8988T (cell line): ENCODE results near the gene GRHL3.
"Not testable (repeated sequence)": the region's sequence is repeated elsewhere in the genome, so short reads cannot be mapped to it uniquely, and the experiment has no call there.

Source experiments
- DNase-seq: peaks from one replicate; pipeline ENCODE4 v3.0.0; 2011

Gene GRHL3

GRCh38 chr1:24319312-24319863 is at the start of gene GRHL3:
TSS of gene GRHL3 (plus strand) at chr1:24319357. CDS start at chr1:24319552, 195 bp downstream.
- DNase-seq, result no peak

DNA sequence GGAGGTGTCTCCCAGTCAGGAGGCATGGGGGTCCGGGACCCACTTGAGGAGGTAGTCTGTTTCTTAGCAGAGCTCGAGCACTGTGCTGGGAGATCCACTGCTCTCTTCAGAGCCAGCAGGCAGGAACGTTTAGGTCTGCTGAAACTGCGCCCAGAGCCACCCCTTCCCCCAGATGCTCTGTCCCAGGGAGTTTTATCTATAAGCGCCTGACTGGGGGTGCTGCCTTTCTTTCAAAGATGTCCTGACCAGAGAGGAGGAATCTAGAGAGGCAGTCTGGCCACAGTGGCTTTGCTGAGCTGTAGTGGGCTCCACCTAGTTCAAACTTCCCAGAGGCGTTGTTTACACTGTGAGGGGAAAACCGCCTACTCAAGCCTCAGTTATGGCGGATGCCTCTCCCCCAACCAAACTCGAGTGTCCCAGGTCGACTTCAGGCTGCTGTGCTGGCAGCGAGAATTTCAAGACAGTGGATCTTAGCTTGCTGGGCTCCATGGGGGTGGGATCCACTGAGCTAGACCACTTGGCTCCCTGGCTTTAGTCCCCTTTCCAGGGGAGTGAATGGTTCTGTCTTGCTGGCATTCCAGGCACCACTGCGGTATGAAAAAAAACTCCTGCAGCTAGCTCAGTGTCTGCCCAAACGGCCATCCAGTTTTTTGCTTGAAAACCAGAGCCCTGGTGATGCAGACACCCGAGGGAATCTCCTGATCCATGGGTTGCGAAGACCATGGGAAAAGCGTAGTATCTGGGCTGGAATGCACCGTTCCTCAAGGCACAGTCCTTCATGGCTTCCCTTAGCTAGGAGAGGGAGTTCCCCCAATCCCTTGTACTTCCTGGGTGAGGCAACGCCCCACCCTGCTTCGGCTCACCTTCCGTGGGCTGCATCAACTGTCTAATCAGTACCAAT is 44.7 kb upstream of the GRHL3 start:
- DNase-seq, result not testable (repeated sequence)

GRCh38 chr1:24275104-24275410 is 44.1 kb upstream of the GRHL3 start:
- no peak for DNase-seq

GRCh38 chr1:24275510-24275909 is 43.6 kb upstream of the GRHL3 start:
- no peak for DNase-seq

DNA sequence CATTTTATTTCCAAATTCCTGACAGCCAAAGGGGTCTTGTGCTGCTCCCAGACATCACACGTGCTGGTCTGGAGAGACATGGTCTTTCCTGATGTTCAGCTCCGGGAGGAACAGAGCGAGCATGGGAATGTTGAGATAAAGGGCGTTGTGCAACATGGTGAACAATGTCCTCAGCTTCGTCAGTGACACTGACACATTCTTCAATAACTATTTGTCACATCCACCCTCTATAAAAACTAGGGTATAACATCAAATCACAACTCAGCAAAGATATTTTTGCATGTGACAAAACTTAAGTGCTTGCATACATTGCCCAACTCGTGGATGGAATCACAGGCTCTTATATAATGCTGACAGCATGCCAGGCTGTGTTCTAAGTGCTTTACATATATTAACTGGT is 42.4 kb upstream of the GRHL3 start:
- no peak for DNase-seq

- no peak for DNase-seq
Observed at GRCh38 chr1:24277420-24278169, 41.6 kb upstream of the GRHL3 start.

DNA sequence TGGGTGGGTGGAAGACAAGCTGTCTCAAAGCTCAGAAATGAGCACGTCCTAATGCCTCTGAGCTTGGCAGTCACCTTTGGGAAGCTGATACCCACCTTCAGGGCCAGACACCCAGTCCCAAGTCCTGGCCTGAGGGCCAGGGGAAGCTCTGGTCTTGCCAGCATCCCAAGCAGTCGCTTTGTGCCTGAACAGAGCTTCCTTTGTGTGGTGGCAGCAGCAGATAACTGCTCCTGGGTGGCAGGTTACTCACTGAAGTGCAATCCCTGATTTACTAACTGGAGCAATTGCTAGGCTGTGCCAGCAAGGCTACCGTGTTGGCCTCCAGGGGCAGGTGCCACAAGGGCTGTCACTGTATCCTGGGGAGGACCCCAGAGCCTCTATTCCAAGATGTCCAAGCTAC is 40.4 kb upstream of the GRHL3 start:
- no peak for DNase-seq

GRCh38 chr1:24279590-24280232 is 39.4 kb upstream of the GRHL3 start:
- DNase-seq, result no peak

DNA sequence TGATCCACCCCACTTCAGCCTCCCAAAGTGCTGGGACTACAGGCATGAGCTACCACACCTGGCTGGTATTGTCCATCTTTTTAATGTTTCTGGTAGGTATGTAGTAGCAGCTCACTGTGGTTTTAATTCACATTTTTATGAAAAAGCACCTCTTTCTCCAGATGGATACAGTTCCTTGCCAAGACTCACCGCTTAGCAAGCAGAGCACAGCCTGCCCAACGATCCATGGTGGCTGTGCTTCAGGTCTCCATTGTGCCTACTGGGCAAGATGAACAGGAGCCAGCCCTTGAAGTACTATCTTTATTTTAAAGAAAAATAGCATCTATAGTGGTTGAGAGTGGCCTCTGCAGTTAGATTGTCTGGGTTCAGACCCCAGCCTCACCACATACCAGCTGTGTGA is 37.6 kb upstream of the GRHL3 start:
- DNase-seq, result no peak

DNA sequence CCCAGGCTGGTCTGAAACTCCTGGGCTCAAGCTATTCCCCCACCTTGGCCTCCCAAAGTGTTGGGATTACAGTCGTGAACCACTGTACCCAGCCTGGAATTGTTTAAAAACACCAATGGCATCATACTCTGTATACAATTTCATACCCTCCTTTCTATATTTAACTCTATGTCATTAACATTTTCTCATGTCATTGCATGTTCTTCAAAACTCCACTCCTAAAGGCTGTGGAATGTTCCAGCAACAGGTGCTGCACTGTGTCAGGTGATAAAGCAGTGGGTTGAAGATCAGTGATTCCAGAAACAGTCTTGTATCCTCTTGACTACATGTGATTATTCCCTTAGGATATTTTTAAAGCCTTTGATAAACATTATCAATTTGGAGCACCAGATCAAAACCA is 36.7 kb upstream of the GRHL3 start:
- DNase-seq, result no peak

GRCh38 chr1:24283326-24284155 is 35.6 kb upstream of the GRHL3 start:
- no peak for DNase-seq

DNA sequence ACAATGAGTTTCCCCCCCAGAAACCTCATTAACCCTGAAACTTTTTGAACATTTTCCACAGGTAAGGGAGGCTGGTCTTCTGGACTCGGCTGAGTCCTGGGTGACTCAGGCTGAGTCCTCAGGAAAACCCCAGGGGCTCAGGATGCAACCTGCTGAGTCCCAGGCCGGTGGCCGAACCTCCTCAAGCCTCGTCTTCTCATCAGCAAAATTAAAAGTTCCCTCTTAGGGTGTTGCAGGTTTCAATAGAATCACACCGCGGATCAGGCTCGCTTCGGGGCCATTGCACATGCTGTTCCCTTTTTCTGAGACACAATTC is 35.0 kb upstream of the GRHL3 start:
- no peak for DNase-seq

- no peak for DNase-seq
Observed at GRCh38 chr1:24285231-24285630, 33.9 kb upstream of the GRHL3 start.

DNA sequence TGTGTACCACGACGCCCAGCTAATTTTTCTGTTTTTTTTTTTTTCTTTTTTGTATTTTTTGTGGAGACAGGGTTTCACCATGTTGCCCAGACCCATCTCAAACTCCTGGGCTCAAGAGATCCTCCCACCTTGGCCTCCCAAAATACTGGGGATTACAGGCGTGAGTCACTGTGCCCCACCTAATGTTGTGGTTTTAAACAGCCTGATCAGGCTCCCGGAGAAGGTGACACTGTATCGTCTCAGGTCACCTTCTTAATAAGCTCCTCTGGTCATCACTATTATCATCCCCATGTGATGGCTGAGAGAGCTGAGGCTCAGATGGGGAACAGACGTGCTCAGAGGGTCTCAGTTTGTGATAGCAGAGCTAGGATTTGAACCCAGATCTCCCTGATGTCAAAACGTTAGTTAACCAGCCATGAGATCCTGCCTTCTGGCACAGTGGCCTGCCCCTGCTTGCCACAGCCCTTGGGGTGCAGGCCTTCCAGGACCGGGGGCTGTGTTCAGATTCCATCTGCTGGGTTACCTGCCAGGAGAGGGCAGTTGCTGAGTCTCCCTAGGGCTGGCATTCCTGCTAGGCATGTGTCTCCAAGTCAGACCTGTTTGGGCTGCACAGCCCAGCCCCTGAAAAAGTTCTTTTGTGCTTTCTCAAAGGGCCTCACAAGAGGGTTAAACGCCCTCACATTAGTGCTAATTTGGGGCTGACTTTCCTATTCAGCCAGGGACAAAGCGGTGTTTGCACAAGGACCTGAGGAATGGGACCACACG is 32.7 kb upstream of the GRHL3 start:
- DNase-seq, result no peak

DNA sequence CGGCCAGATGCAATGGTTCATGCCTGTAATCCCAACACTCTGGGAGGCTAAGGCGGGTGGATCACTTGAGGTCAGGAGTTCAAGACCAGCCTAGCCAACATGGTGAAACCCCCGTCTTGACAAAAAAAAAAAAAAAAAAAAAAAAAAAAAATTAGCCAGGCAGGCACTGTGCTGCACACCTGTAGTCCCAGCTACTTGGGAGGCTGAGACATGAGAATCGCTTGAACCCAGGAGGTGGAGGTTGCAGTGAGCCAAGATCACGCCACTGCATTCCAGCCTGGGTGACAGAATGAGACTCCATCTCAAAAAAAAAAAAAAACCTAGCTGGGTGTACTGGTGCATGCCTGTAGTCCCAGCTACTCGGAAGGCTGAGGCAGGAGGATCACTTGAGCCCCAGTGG is 31.4 kb upstream of the GRHL3 start:
- not testable (repeated sequence) for DNase-seq

DNA sequence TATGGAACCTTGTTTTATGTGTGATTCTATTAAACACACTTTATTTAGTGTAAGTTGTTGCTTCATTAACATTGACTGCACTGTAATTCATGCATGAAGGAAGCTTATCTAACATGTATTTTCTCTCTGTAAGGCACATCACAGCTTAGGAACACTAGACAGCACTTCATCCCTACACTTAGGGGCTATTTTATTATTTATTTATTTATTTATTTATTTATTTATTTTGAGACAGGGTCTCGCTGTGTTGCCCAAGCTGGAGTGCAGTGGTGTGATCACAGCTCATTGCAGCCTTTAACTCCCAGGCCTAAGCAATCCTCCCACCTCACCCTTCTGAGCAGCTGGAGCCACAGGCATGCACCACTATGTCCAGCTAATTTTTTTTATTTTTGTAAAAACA is 30.7 kb upstream of the GRHL3 start:
- no peak for DNase-seq

DNA sequence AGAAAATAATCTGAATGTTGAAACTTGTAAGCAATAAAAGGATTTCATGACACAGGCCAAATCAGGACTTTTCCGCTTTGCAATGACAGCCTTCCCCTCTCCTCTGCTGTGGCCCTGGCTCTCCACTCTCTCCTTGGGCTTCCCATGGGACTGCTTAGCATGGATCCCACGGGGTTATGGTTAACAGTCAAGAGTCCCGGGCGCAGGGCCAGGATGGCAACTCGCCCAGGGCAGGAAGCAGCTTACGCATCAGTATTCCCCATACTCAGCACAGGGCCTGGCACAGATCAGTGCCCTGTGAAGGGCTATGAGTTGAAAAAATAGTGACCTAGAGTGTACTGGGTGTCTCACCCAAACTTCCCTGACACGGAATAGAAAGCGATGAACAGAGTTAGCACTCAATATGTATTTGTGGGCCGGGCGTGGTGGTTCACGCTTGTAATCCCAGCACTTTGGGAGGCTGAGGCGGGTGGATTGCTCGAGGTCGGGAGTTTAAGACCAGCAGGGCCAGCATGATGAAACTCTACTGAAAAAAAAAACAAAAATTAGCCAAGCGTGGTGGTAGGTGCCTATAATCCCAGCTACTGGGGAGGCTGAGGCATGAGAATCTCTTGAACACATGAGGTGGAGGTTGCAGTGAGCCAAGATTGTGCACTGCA is 29.1 kb upstream of the GRHL3 start:
- no peak for DNase-seq

GRCh38 chr1:24290933-24291487 is 28.1 kb upstream of the GRHL3 start:
- no peak for DNase-seq

- no peak for DNase-seq
Observed at GRCh38 chr1:24292103-24292502, 27.1 kb upstream of the GRHL3 start.

- DNase-seq, result no peak
Observed at GRCh38 chr1:24292887-24293286, 26.3 kb upstream of the GRHL3 start.
